Aorta (tissue), 5 donors: ENCODE measurements around the gene ENGASE. TPM values are rescaled to one million over a fixed set of nuclear protein-coding genes. Genes with fewer than 3 reads are reported as not detected.
A peak's percentile ranks its signal among the peaks of the same experiment; 100 is the strongest.

Experiments used
- ATAC-seq: fragments of 200-7000 bp; cut with Tn5 transposase; one replicate; pipeline ENCODE4 v1.9.1; 2022; ENCODE audit warnings: moderate library complexity; ENCODE audit not compliant: low FRiP score
- DNase-seq, 2 donors: peaks; one replicate each; pipeline ENCODE4 v3.0.0-alpha.2; 2020
- H3K27ac ChIP-seq, 2 donors: one replicate each; pipeline ENCODE4 v1.5.1; 2013; ENCODE audit warnings: low read length in 2 of 2, mild to moderate bottlenecking in 2 of 2, moderate library complexity in 2 of 2, control low read depth in 1 of 2, inconsistent platforms in 1 of 2, low read depth in 1 of 2
- H3K27me3 ChIP-seq, 2 donors: one replicate each; pipeline ENCODE4 v1.6.1; 2013; ENCODE audit warnings: control low read depth in 1 of 2, low read length in 1 of 2, mild to moderate bottlenecking in 1 of 2, moderate library complexity in 1 of 2; ENCODE audit not compliant: insufficient read depth in 2 of 2, control insufficient read depth in 1 of 2
- H3K36me3 ChIP-seq, 2 donors: one replicate each; pipeline ENCODE4 v1.6.1; 2013; ENCODE audit warnings: control low read depth in 1 of 2, low read length in 1 of 2, mild to moderate bottlenecking in 1 of 2; ENCODE audit not compliant: insufficient read depth in 2 of 2, control insufficient read depth in 1 of 2
- H3K4me1 ChIP-seq, 2 donors: one replicate each; pipeline ENCODE4 v1.6.1; 2013; ENCODE audit warnings: low read length in 2 of 2, control low read depth in 1 of 2, mild to moderate bottlenecking in 1 of 2, moderate library complexity in 1 of 2; ENCODE audit not compliant: insufficient read depth in 2 of 2, control insufficient read depth in 1 of 2
- H3K4me3 ChIP-seq, 2 donors: one replicate each; pipeline ENCODE4 v1.5.1; 2013; ENCODE audit warnings: low read length in 2 of 2, control low read depth in 1 of 2, mild to moderate bottlenecking in 1 of 2
- H3K9me3 ChIP-seq: one replicate; pipeline ENCODE4 v1.6.1; 2013; ENCODE audit warnings: mild to moderate bottlenecking, low read length; ENCODE audit not compliant: control insufficient read depth
- WGBS, 2 donors: extraction: QIAGEN DNeasy Blood & Tissue Kit; methylation state at CpG; one replicate each; pipeline ENCODE4 v1.1.7; 2013; 5-methylcytosine and 5-hydroxymethylcytosine counted together
- intact Hi-C, 2 donors: fragments of 100-400 bp; cut with DNase I; formaldehyde crosslinking; loops; one replicate each; pipeline versions ENCODE4 v1.14.2 to v1.15.0; 2022
- polyA plus RNA-seq, 2 donors: library from polyadenylated mRNA; stranded (reverse); fragments of 200-250 nt; gene quantifications; one replicate each; pipeline ENCODE4 v1.2.3, GENCODE V29; 2013
- total RNA-seq, 2 donors: library from RNA; stranded (reverse); fragmentation: NEBNext Ultra II Directional; extraction: Animal tissue kit (Norgen Biotek cat#: 25700); gene quantifications; one replicate each; pipeline ENCODE4 v1.2.1, GENCODE V29; 2021
- donor health status: healthy with polysubstance abuse.
- donor health status: Bipolar disorder and iron deficiency.
- donor health status: DM: no; HTN: no; CAD: no.
- donor health status: DM: no; HTN: no; CAD: no.
- donor health status: DM: yes; HTN: yes; CAD: no.

ENGASE gene
- total and polyA plus RNA-seq, 4 donors, result 7.0 to 60.5 (median 51.6) TPM

- no peak overlapping the region for H3K27ac ChIP-seq
- 87 to 93% methylated on average over 20 to 22 of the region's 22 CpGs for WGBS, 2 donors
Measured at GRCh38 chr17:79115487-79115886, 40.9 kb downstream of the ENGASE start.

GRCh38 chr17:79116575-79117368, 42.1 kb downstream of the ENGASE start:
- Histone ChIP-seq H3K27ac (no peak overlapping the region), H3K36me3 (no peaks in the 10 kb centered on the region), H3K4me1 (no peaks in the 10 kb centered on the region), H3K4me3 (no peak overlapping the region), H3K27me3 (no peaks in the 10 kb centered on the region), H3K9me3 (no peaks in the 10 kb centered on the region)
- intact Hi-C loops, result no loop called here
- no peak for DNase-seq
- WGBS, 2 donors, result 93 to 94% methylated on average over 19 of the region's 19 CpGs
- no peak for ATAC-seq

More at GRCh38 chr17:79115487-79115886, 40.9 kb downstream of the ENGASE start:
- DNase-seq (no peak), ATAC-seq (no peak)
- H3K4me3 ChIP-seq, result no peak overlapping the region
- no peaks in the 10 kb centered on the region for H3K27me3 ChIP-seq
- no peaks in the 10 kb centered on the region for H3K4me1 ChIP-seq
- no peaks in the 10 kb centered on the region for H3K9me3 ChIP-seq
- intact Hi-C loops, result no loop called here
- no peaks in the 10 kb centered on the region for H3K36me3 ChIP-seq

DNA sequence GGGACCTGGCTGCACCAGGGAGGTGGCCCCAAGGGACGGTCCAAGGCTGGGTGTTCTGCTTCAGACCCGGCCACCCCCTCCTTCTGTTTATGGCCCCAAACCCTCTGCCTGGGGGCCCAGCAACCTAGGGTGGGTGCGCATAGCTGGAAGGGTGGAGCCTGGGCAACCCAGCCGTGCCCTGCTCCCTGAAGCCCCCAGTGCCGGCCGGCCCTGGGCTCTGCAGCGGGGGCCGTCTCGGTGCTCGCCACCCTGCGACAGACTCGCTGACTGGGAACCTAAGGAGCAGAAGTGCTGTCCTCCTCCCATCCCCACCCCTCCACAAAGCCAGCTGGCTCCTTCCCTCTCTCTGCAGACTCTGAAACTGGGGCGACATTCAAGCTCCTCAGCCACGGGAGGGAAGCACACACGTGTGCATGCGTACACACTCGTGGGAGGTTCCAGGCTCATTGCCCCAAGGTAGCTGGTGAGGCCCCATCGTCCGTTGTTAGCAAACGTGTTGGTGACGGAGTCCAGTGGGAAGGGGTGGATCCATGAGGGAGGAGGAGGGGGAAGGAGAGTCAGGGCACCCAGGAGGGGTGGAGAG, 43.4 kb downstream of the ENGASE start:
- Histone ChIP-seq H3K27me3 (no peaks in the 10 kb centered on the region), H3K4me3 (no peak overlapping the region), H3K9me3 (no peaks in the 10 kb centered on the region), H3K36me3 (no peaks in the 10 kb centered on the region), H3K27ac (no peak overlapping the region), H3K4me1 (no peaks in the 10 kb centered on the region)
- ATAC-seq, result no peak
- intact Hi-C loops, result no loop called here
- DNase-seq, result no peak
- 65 to 69% methylated on average over 21 of the region's 21 CpGs for WGBS, 2 donors

- DNase-seq, result no peak
- H3K27me3 ChIP-seq, result no peaks in the 10 kb centered on the region
- H3K27ac ChIP-seq, result no peak overlapping the region
- H3K4me1 ChIP-seq, result no peaks in the 10 kb centered on the region
- WGBS, 2 donors, result 71 to 81% methylated on average over 4 of the region's 4 CpGs
- no peaks in the 10 kb centered on the region for H3K36me3 ChIP-seq
- no peak overlapping the region for H3K4me3 ChIP-seq
- H3K9me3 ChIP-seq, result peaks cover 2% of the 10 kb centered on the region
- intact Hi-C loops, result no loop called here
- ATAC-seq, result no peak
Measured at GRCh38 chr17:79118924-79119323, 44.3 kb downstream of the ENGASE start.

GRCh38 chr17:79120259-79120658, 45.6 kb downstream of the ENGASE start:
- H3K36me3 ChIP-seq, result no peaks in the 10 kb centered on the region
- 77 to 83% methylated on average over 5 of the region's 5 CpGs for WGBS, 2 donors
- ATAC-seq (no peak), DNase-seq (no peak)
- H3K4me1 ChIP-seq, result no peaks in the 10 kb centered on the region
- H3K27ac ChIP-seq, result no peak overlapping the region
- peaks cover 2% of the 10 kb centered on the region for H3K9me3 ChIP-seq
- no peaks in the 10 kb centered on the region for H3K27me3 ChIP-seq
- intact Hi-C loops, result no loop called here
- no peak overlapping the region for H3K4me3 ChIP-seq

DNA sequence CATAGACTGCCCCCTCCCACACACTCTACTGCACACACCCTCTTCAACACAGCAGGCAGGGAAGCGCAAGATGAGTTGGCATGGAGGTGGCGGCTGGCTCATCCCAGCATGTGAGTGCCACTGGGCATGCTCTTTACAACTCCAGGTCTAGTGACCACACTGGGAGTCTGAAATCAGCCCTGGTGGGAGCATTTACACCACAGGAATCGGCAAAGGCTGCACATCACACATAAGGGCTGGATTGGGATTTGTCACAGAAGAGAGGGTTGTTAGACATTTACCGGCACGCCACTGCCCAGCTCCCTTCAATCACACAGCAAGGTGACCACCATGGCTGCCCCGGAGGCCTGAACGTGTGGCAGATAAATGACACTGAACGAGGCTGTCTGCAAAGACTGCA, 49.4 kb downstream of the ENGASE start:
- no peaks in the 10 kb centered on the region for H3K27me3 ChIP-seq
- H3K9me3 ChIP-seq, result peaks cover 2% of the 10 kb centered on the region
- no peaks in the 10 kb centered on the region for H3K4me1 ChIP-seq
- ATAC-seq (no peak), DNase-seq (no peak)
- no peak overlapping the region for H3K4me3 ChIP-seq
- intact Hi-C loops, result no loop called here
- H3K27ac ChIP-seq, result no peak overlapping the region
- no peaks in the 10 kb centered on the region for H3K36me3 ChIP-seq
- WGBS, 2 donors, result 96 to 98% methylated on average over 8 of the region's 8 CpGs

GRCh38 chr17:79124513-79125209, 50.0 kb downstream of the ENGASE start:
- no peaks in the 10 kb centered on the region for H3K36me3 ChIP-seq
- WGBS, 2 donors, result 89 to 91% methylated on average over 21 of the region's 21 CpGs
- ATAC-seq, result no peak
- intact Hi-C loops, result no loop called here
- no peaks in the 10 kb centered on the region for H3K4me1 ChIP-seq
- H3K27me3 ChIP-seq, result no peaks in the 10 kb centered on the region
- no peak for DNase-seq
- H3K9me3 ChIP-seq, result peaks cover 2% of the 10 kb centered on the region
- H3K4me3 ChIP-seq, result no peak overlapping the region
- H3K27ac ChIP-seq, result no peak overlapping the region

- peak; percentile 34 for ATAC-seq
- DNase-seq, result no peak
- H3K36me3 ChIP-seq, result no peaks in the 10 kb centered on the region
- H3K4me3 ChIP-seq, result no peak overlapping the region
- no peaks in the 10 kb centered on the region for H3K4me1 ChIP-seq
- H3K27ac ChIP-seq, result no peak overlapping the region
- 25 to 32% methylated on average over 16 to 22 of the region's 22 CpGs for WGBS, 2 donors
- peaks cover 2% of the 10 kb centered on the region for H3K9me3 ChIP-seq
- intact Hi-C loops, result no loop called here
- H3K27me3 ChIP-seq, result no peaks in the 10 kb centered on the region
Measured at GRCh38 chr17:79125503-79125902, 50.9 kb downstream of the ENGASE start.
